SK-N-SH (cell line): ENCODE measurements around the gene GALNT8. TPM values are rescaled to one million over a fixed set of nuclear protein-coding genes. Genes with fewer than 3 reads are reported as not detected.

Experiments used
- CTCF ChIA-PET: fragments of 300-600, 350-600 bp; formaldehyde crosslinking; extraction: SDS; loops from one replicate; lab custom pipeline; 2021; lab: Yijun Ruan, JAX
- POLR2A ChIA-PET: fragments of 350-600 bp; sonication (Branson Sonifier 250); formaldehyde crosslinking; extraction: SDS; loops from one replicate; lab custom pipeline; 2020; ENCODE audit warnings: antibody characterized with exemption, inconsistent platforms; lab: Yijun Ruan, JAX
- DNase-seq: peaks from one replicate; pipeline ENCODE4 v3.0.0; 2012
- H2AFZ ChIP-seq: fragments of 200-600 bp; sonication (generic); 2 replicates; pipeline ENCODE4 v1.8.1; 2016; ENCODE audit warnings: antibody characterized with exemption, mild to moderate bottlenecking, low read depth
- H3F3A ChIP-seq: fragments of 200-600 bp; sonication (generic); replicated peaks from 2 replicates; pipeline ENCODE3; 2016; ENCODE audit warnings: antibody characterized with exemption, mild to moderate bottlenecking; ENCODE audit not compliant: insufficient read depth
- H3K27ac ChIP-seq, 2 experiments: fragments of 200-500 bp in 1 of 2; fragments of 200-600 bp in 1 of 2; sonication (Bioruptor generic) in 1 of 2; sonication (generic), shearing (Covaris generic) in 1 of 2; 2 replicates each; pipeline versions ENCODE4 v1.5.1 to v1.6.1; 2014 to 2016; ENCODE audit warnings: low read depth in 2 of 2, inconsistent platforms in 1 of 2, low read length in 1 of 2, mild to moderate bottlenecking in 1 of 2, mixed read lengths in 1 of 2
- H3K27me3 ChIP-seq: fragments of 200-600 bp; sonication (generic), shearing (Covaris generic); 2 replicates; pipeline ENCODE4 v1.6.1; 2016; ENCODE audit warnings: mixed run types; ENCODE audit not compliant: insufficient read depth
- H3K36me3 ChIP-seq, 2 experiments: fragments of 200-500 bp in 1 of 2; fragments of 200-600 bp in 1 of 2; sonication (Bioruptor generic) in 1 of 2; sonication (generic) in 1 of 2; replicated peaks in 1 of 2; 2 replicates each; pipeline versions ENCODE3 to v1.5.1; 2014 to 2016; ENCODE audit warnings: low read length in 1 of 2, mild to moderate bottlenecking in 1 of 2; ENCODE audit not compliant: insufficient read depth in 2 of 2, control insufficient read depth in 1 of 2
- H3K4me1 ChIP-seq, 2 experiments: fragments of 200-500 bp in 1 of 2; fragments of 200-600 bp in 1 of 2; sonication (Bioruptor generic) in 1 of 2; sonication (generic), shearing (Covaris generic) in 1 of 2; 2 replicates each; pipeline versions ENCODE4 v1.5.1 to v1.6.1; 2014 to 2016; ENCODE audit warnings: low read depth in 1 of 2, low read length in 1 of 2, mixed run types in 1 of 2; ENCODE audit not compliant: insufficient read depth in 2 of 2, control insufficient read depth in 1 of 2
- H3K4me2 ChIP-seq: fragments of 200-600 bp; sonication (generic), shearing (Covaris generic); 2 replicates; pipeline ENCODE4 v1.6.1; 2017; ENCODE audit warnings: mixed run types
- H3K4me3 ChIP-seq, 2 experiments: fragments of 200-500 bp in 1 of 2; fragments of 200-600 bp in 1 of 2; sonication (Bioruptor generic) in 1 of 2; sonication (generic), shearing (Covaris generic) in 1 of 2; 2 replicates each; pipeline versions ENCODE4 v1.5.1 to v1.8.1; 2014 to 2016; ENCODE audit warnings: low read depth in 2 of 2, inconsistent platforms in 1 of 2, low read length in 1 of 2, mild to moderate bottlenecking in 1 of 2, mixed read lengths in 1 of 2, moderate library complexity in 1 of 2
- H3K79me2 ChIP-seq: fragments of 200-600 bp; sonication (generic); 2 replicates; pipeline ENCODE4 v1.8.1; 2017; ENCODE audit warnings: mild to moderate bottlenecking; ENCODE audit not compliant: insufficient read depth
- H3K9ac ChIP-seq: fragments of 200-600 bp; sonication (generic); 2 replicates; pipeline ENCODE4 v1.6.1; 2017; ENCODE audit warnings: mixed run types
- H3K9me2 ChIP-seq: fragments of 200-600 bp; sonication (generic); 2 replicates; pipeline ENCODE4 v1.6.1; 2017; ENCODE audit warnings: mixed run types
- H3K9me3 ChIP-seq: fragments of 200-600 bp; sonication (generic); 2 replicates; pipeline ENCODE4 v1.6.1; 2017; ENCODE audit warnings: mixed run types, mild to moderate bottlenecking, moderate library complexity
- H4K20me1 ChIP-seq: fragments of 200-600 bp; sonication (generic); 2 replicates; pipeline ENCODE4 v1.6.1; 2017; ENCODE audit warnings: mild to moderate bottlenecking, mixed run types; ENCODE audit not compliant: insufficient read depth
- EP300 ChIP-seq, 2 experiments: IDR thresholded peaks; 2 replicates each; pipeline versions ENCODE4 v1.4.0 to v1.6.1; 2012; ENCODE audit warnings: borderline replicate concordance in 1 of 2, low read depth in 1 of 2, low read length in 1 of 2
- FOXJ3 ChIP-seq: sonication (generic); formaldehyde crosslinking; IDR thresholded peaks from 2 replicates; pipeline ENCODE4 v1.5.1; 2020; ENCODE audit warnings: mild to moderate bottlenecking, missing genetic modification reagents
- FOXM1 ChIP-seq: IDR thresholded peaks from 2 replicates; pipeline ENCODE4 v1.4.0; 2012; ENCODE audit warnings: low read depth, mild to moderate bottlenecking
- MEF2A ChIP-seq: IDR thresholded peaks from 2 replicates; pipeline ENCODE4 v1.4.0; 2012; ENCODE audit warnings: low read depth, borderline replicate concordance
- NRF1 ChIP-seq: IDR thresholded peaks from 2 replicates; pipeline ENCODE4 v1.6.1; 2012; ENCODE audit warnings: low read depth, mild to moderate bottlenecking, low read length
- POLR2AphosphoS5 ChIP-seq: IDR thresholded peaks from 2 replicates; pipeline ENCODE4 v1.6.1; 2012; ENCODE audit warnings: low read depth, low read length
- RCOR1 ChIP-seq: fragments of 150-350 bp; IDR thresholded peaks from 2 replicates; pipeline ENCODE4 v1.6.1; 2017; ENCODE audit warnings: antibody characterized with exemption, low read length
- RFX5 ChIP-seq: IDR thresholded peaks from 2 replicates; pipeline ENCODE4 v1.6.1; 2012; ENCODE audit warnings: mild to moderate bottlenecking, improper control_type of control experiment, low read length
- SIN3A ChIP-seq: IDR thresholded peaks from 2 replicates; pipeline ENCODE4 v1.6.1; 2012; ENCODE audit warnings: low read depth, mild to moderate bottlenecking, low read length, moderate library complexity, borderline replicate concordance
- TAF1 ChIP-seq: IDR thresholded peaks from 2 replicates; pipeline ENCODE4 v1.6.1; 2012; ENCODE audit warnings: low read depth, mild to moderate bottlenecking, low read length, moderate library complexity, borderline replicate concordance
- TCF12 ChIP-seq: IDR thresholded peaks from 2 replicates; pipeline ENCODE4 v1.4.0; 2012
- TEAD4 ChIP-seq: IDR thresholded peaks from 2 replicates; pipeline ENCODE4 v1.4.0; 2012; ENCODE audit warnings: mild to moderate bottlenecking, borderline replicate concordance; ENCODE audit not compliant: insufficient read depth
- YY1 ChIP-seq: IDR thresholded peaks from 2 replicates; pipeline ENCODE4 v1.4.0; 2012; ENCODE audit warnings: low read depth, mild to moderate bottlenecking
- WGBS: methylation state at CpG from one replicate; pipeline ENCODE4 v1.1.6; 2017; ENCODE audit warnings: low lambda C conversion rate; 5-methylcytosine and 5-hydroxymethylcytosine counted together
- polyA plus RNA-seq, 3 experiments: library from polyadenylated mRNA; depleted of rRNA; stranded (reverse); fragments of >200 nt; gene quantifications; 2 replicates each; pipeline ENCODE4 v1.2.3, GENCODE V29; 2012
- TF ChIP-seq, protein P1 (sequence below): fragments of 200-600 bp; sonication (generic); IDR thresholded peaks from 2 replicates; pipeline ENCODE4 v1.6.1; 2017; ENCODE audit warnings: antibody characterized with exemption, mild to moderate bottlenecking, moderate library complexity
- TF ChIP-seq, protein P2 (sequence below): fragments of 150-350 bp; IDR thresholded peaks from 2 replicates; pipeline ENCODE4 v1.6.1; 2017; ENCODE audit warnings: antibody characterized with exemption, low read length, low read depth, borderline replicate concordance
- TF ChIP-seq, protein P3 (sequence below): fragments of 150-350 bp; IDR thresholded peaks from 2 replicates; pipeline ENCODE4 v1.6.1; 2016; ENCODE audit warnings: mild to moderate bottlenecking, low read depth, low read length

Gene GALNT8
- polyA plus RNA-seq, 1 of the 3 experiments (the other 2 are of a cell fraction): not detected

DNA sequence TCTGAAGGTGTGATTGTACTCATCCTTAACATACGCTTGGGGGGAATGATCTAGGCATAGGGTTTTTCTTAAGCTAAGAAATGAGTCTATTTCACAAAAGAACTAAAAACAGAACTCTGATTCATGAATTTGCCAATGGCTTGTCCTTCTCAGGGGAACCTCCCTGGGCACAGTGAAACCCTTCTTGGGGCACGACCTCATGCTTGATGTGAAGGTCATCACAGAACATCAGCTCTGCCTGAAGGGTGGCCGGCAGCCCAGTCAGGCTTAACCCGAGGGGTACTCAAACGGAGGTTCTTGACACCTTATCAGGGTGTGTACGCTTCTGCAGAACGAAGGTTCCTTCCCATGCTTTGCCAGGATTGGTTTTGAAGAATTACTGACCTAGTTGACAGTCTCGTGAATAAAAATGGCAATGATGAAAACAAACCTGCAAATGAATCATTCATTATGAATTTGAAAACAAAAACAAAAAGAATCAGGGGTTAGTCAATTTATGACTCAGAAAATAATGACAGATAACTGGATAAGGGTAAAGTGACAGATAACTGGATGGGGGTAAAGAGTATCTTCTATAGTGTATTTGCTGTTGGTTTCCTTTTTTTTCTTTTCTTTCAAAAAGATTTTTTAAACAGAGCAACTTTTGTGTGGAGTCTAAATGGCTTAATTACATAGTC, 86.4 kb downstream of the GALNT8 start:
- Histone ChIP-seq H3K9me3 (no peaks in the 10 kb centered on the region), H3K9ac (no peak overlapping the region), H3K4me1 (no peaks in the 10 kb centered on the region), H3K79me2 (no peaks in the 10 kb centered on the region), H3K27me3 (peaks cover 44% of the 10 kb centered on the region), H3F3A (no peaks in the 10 kb centered on the region), H3K9me2 (no peaks in the 10 kb centered on the region), H3K27ac (no peak overlapping the region), H3K4me3 (no peak overlapping the region), H3K4me2 (no peak overlapping the region), H4K20me1 (no peaks in the 10 kb centered on the region), H2AFZ (no peak overlapping the region), H3K36me3 (no peaks in the 10 kb centered on the region)
- ChIA-PET CTCF (interaction anchor here (0.8 to 1.4 kb wide), 2 partner anchors 51 kb away, joined by 3 read pairs; no protein-coding TSS in a partner anchor), POLR2A (no interaction called here)
- no peak for DNase-seq
- TF ChIP-seq TEAD4: no peak
- no peak for TF ChIP-seq FOXJ3 (CRISPR knock-in tag)
- no peak for TF ChIP-seq TAF1
- no peak for TF ChIP-seq YY1
- TF ChIP-seq MEF2A: no peak
- TF ChIP-seq, protein P1, sequence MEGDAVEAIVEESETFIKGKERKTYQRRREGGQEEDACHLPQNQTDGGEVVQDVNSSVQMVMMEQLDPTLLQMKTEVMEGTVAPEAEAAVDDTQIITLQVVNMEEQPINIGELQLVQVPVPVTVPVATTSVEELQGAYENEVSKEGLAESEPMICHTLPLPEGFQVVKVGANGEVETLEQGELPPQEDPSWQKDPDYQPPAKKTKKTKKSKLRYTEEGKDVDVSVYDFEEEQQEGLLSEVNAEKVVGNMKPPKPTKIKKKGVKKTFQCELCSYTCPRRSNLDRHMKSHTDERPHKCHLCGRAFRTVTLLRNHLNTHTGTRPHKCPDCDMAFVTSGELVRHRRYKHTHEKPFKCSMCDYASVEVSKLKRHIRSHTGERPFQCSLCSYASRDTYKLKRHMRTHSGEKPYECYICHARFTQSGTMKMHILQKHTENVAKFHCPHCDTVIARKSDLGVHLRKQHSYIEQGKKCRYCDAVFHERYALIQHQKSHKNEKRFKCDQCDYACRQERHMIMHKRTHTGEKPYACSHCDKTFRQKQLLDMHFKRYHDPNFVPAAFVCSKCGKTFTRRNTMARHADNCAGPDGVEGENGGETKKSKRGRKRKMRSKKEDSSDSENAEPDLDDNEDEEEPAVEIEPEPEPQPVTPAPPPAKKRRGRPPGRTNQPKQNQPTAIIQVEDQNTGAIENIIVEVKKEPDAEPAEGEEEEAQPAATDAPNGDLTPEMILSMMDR: no peak
- 2% methylated on average over 8 of the region's 8 CpGs for WGBS

DNA sequence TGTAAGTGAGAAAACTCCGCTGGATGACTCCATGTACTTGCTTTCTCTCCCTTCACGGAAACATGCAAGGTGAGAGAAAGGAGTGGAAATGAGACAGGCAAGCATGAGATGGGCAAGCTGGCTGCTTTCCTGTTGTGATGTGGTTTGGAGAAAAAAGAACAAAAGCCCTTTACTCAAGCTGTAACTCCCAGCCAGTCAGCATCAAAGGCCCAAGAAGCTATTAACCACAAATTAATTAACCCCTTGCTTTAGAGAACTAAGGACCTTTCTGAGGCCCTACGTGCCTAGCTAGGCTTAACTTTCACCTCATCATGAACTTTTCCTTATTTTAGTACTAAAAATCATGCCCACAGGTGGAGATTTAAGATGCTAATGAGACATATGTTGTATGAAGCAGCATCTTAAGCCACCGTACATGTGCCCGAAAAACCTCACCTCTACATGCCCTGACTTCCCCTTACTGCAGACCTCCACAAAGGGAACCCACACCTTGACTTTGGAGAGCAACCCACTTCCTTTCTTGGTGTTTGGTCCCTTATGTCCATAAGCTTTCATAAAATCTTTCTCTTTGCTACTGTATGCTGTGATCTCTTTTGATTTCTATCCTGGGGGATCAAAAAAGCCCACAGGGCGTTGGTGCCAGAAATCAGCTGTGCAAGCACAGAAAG, 87.0 kb downstream of the GALNT8 start:
- ChIA-PET CTCF (interaction anchor here (1.4 kb wide), 1 partner anchor 50 kb away, joined by 3 read pairs; no protein-coding TSS in a partner anchor), POLR2A (no interaction called here)
- no peak for TF ChIP-seq MEF2A
- H3K4me2 ChIP-seq: no peak overlapping the region
- H3K4me1 ChIP-seq: no peaks in the 10 kb centered on the region
- 5% methylated on average over 6 of the region's 6 CpGs for WGBS
- H3K9me3 ChIP-seq: no peaks in the 10 kb centered on the region
- no peak overlapping the region for H3K4me3 ChIP-seq
- no peak overlapping the region for H2AFZ ChIP-seq
- H3K9ac ChIP-seq: no peak overlapping the region
- no peaks in the 10 kb centered on the region for H3K36me3 ChIP-seq
- no peaks in the 10 kb centered on the region for H3K9me2 ChIP-seq
- no peak overlapping the region for H3K27ac ChIP-seq
- H3K79me2 ChIP-seq: no peaks in the 10 kb centered on the region
- no peaks in the 10 kb centered on the region for H4K20me1 ChIP-seq
- no peaks in the 10 kb centered on the region for H3F3A ChIP-seq
- peaks cover 50% of the 10 kb centered on the region for H3K27me3 ChIP-seq
- DNase-seq: no peak

DNA sequence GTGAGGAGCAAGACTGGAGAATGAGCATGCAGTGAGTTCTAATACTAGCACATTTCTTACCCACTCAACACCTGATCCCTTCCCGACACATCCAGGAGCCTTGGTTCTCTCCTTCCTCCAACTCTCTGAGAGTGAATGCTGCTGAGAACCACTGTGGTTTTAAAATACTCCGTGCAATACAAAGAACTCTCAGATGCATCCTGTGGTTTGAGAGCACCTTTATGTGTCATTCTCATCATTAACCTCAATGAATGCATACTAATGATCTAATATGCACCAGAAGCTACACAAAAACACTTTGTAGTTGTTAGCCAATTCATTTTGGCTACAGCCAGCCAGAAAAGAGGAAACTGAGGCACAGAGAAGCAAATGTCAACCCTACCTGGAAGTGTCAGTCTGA, 87.6 kb downstream of the GALNT8 start:
- Histone ChIP-seq H3K27me3 (peaks cover 54% of the 10 kb centered on the region), H3K9ac (no peak overlapping the region), H3F3A (no peaks in the 10 kb centered on the region), H4K20me1 (no peaks in the 10 kb centered on the region), H3K4me2 (no peak overlapping the region), H3K4me1 (no peaks in the 10 kb centered on the region), H3K36me3 (no peaks in the 10 kb centered on the region), H2AFZ (no peak overlapping the region), H3K4me3 (no peak overlapping the region), H3K9me3 (no peaks in the 10 kb centered on the region), H3K9me2 (no peaks in the 10 kb centered on the region), H3K79me2 (no peaks in the 10 kb centered on the region), H3K27ac (no peak overlapping the region)
- TF ChIP-seq FOXJ3 (CRISPR knock-in tag) (no peak), NRF1 (no peak), TAF1 (no peak), EP300 (IDR thresholded peaks at IDR 0.05; ENCODE audit: borderline replicate concordance in 1 of 2, low read depth in 1 of 2, low read length in 1 of 2) (no peak), SIN3A (no peak), TCF12 (no peak), FOXM1 (no peak), RCOR1 (no peak), POLR2AphosphoS5 (no peak), RFX5 (no peak)
- TF ChIP-seq, protein P2, sequence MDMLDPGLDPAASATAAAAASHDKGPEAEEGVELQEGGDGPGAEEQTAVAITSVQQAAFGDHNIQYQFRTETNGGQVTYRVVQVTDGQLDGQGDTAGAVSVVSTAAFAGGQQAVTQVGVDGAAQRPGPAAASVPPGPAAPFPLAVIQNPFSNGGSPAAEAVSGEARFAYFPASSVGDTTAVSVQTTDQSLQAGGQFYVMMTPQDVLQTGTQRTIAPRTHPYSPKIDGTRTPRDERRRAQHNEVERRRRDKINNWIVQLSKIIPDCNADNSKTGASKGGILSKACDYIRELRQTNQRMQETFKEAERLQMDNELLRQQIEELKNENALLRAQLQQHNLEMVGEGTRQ: no peak
- TF ChIP-seq, protein P3, sequence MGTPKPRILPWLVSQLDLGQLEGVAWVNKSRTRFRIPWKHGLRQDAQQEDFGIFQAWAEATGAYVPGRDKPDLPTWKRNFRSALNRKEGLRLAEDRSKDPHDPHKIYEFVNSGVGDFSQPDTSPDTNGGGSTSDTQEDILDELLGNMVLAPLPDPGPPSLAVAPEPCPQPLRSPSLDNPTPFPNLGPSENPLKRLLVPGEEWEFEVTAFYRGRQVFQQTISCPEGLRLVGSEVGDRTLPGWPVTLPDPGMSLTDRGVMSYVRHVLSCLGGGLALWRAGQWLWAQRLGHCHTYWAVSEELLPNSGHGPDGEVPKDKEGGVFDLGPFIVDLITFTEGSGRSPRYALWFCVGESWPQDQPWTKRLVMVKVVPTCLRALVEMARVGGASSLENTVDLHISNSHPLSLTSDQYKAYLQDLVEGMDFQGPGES: no peak
- ChIA-PET POLR2A (no interaction called here), CTCF (interaction anchor here (1.4 kb wide), 1 partner anchor 50 kb away, joined by 3 read pairs; no protein-coding TSS in a partner anchor)
- WGBS: 6% methylated on average over 2 of the region's 2 CpGs
- no peak for DNase-seq
